ENCODE results near the gene SLC25A15. TPM values are rescaled to one million over a fixed set of nuclear protein-coding genes. Genes with fewer than 3 reads are reported as not detected.
"Not testable (repeated sequence)": the region's sequence is repeated elsewhere in the genome, so short reads cannot be mapped to it uniquely, and the experiment has no call there.

Gene SLC25A15
- polyA plus RNA-seq, 3 donors from 2014 or later = 2.1 to 8.3 (median 5.3) TPM

DNA sequence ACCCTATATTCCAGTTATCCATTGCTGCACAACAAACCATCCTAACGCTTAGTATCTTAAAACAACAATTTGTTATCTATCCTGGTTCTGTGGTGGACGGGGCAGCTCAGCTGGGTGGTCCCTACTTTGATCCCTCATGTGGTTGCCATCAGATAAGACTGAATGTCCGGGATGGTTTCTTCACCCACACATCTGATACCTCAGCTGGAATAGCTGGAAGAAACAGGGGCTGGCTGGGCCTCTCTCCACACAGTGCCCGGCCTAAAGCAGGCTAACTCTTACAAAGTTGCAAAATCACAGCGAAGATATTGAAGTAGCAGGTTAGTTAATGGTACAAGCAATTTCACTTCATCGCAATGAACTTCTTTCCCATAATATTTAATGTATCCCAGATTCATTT, 14.7 kb upstream of the SLC25A15 start:
- H3K27ac Mint-ChIP-seq = peak overlapping the region in 1 of 6 donors; percentile 60
- no peaks in the 10 kb centered on the region for H3K36me3 Mint-ChIP-seq
- no peak for DNase-seq
- no peak overlapping the region for H3K4me3 Mint-ChIP-seq
- no peaks in the 10 kb centered on the region for H3K9me3 Mint-ChIP-seq
- H3K4me1 Mint-ChIP-seq = peaks cover 42 to 47% of the 10 kb centered on the region in 2 donors
- H3K27me3 Mint-ChIP-seq (ENCODE audit: low read depth in 3 of 3) = peaks cover 1 to 9% (median 8%) of the 10 kb centered on the region in 3 donors

DNA sequence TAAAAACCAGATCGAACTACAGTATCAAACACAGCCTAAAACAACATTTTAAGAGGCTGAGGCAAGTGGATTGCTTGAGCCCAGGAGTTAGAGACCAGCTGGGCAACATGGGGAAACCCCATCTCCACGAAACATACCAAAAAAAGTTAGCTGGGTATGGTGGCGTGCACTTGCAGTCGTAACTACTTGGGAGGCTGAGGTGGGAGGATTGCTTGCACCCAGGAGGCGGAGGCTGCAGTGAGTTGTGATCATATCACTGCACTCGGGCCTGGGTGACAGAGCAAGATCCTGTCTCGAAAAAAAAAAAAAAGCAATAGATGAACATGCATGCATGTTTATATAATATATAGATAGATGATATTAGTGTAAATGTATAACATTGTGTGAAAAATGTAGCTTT, 13.2 kb upstream of the SLC25A15 start:
- Mint-ChIP-seq H3K4me1 (peaks cover 28 to 31% of the 10 kb centered on the region in 2 donors), H3K9me3 (no peaks in the 10 kb centered on the region), H3K36me3 (no peaks in the 10 kb centered on the region), H3K27ac (peak overlapping the region; percentile 91 to 98 (median 96)), H3K27me3 (ENCODE audit: low read depth in 3 of 3) (peaks cover 0 to 4% (median 3%) of the 10 kb centered on the region in 3 donors), H3K4me3 (peak overlapping the region; percentile 60 to 86 (median 77))
- no peak for DNase-seq

DNA sequence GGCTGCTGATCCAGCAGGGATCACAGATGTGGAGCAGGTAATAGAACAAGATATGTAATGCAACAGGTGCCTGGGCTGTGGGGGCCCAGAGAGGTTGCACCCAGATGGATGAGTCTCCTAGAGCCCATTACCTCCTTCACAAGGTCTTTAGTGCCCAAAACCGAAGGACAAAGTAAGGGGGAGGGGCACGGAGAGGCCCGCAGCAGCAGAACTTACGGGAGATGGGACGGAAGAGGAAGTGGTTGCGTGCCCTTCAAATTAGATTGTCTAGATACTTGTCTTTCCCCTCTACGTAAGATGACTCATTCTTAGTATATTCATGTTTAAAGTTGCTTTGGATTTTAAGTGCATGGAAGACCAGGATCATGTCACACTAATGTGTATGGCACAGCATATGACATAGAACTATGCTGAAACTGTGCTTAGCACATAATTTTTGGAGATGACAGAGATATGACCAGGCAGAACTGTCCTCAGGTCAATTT, 12.7 kb upstream of the SLC25A15 start:
- H3K9me3 Mint-ChIP-seq = no peaks in the 10 kb centered on the region
- H3K4me1 Mint-ChIP-seq = peaks cover 26 to 28% of the 10 kb centered on the region in 2 donors
- DNase-seq = peak; percentile 49 to 51 (median 50)
- peak overlapping the region; percentile 91 to 98 (median 96) for H3K27ac Mint-ChIP-seq
- peaks cover 0 to 3% (median 0%) of the 10 kb centered on the region in 3 donors for H3K27me3 Mint-ChIP-seq (ENCODE audit: low read depth in 3 of 3)
- H3K36me3 Mint-ChIP-seq = no peaks in the 10 kb centered on the region
- H3K4me3 Mint-ChIP-seq = peak overlapping the region; percentile 60 to 86 (median 77)

DNA sequence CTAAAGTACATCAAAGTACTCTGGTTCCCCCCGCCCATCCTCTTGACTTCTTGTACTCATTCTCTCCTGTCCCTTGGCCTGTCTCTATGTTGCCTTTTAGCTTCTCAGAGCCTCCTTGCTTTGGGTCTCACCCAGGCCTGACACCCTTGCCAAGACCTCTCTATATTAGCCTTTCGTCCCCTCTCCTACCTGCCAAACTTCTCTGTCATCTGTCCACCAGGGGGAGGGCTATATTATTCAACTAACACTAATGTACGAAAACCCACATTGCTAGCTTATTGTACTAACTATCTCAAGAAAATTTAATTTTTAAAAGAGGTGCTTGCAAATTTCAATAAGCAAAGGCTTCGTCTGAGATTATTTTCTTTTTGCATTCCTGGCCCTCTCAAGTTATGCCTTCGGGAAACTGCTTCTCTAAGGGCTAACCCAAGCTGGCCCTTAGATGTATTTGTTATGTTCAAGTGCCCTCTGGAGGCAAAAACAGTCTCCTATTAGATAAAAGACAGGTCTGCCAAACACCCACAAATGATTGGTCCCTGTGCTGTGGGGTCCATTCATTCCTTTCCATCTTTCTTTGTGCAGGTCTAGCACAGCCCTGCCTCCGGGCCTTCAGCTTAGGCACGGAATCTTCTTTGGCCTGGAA, 12.1 kb upstream of the SLC25A15 start:
- H3K27me3 Mint-ChIP-seq (ENCODE audit: low read depth in 3 of 3) = peaks cover 0 to 3% (median 0%) of the 10 kb centered on the region in 3 donors
- H3K9me3 Mint-ChIP-seq = no peaks in the 10 kb centered on the region
- no peaks in the 10 kb centered on the region for H3K36me3 Mint-ChIP-seq
- peaks cover 26 to 28% of the 10 kb centered on the region in 2 donors for H3K4me1 Mint-ChIP-seq
- DNase-seq = peak; percentile 63 to 64 (median 64)
- H3K4me3 Mint-ChIP-seq = peak overlapping the region; percentile 60 to 86 (median 77)
- H3K27ac Mint-ChIP-seq = peak overlapping the region; percentile 91 to 98 (median 96)

DNA sequence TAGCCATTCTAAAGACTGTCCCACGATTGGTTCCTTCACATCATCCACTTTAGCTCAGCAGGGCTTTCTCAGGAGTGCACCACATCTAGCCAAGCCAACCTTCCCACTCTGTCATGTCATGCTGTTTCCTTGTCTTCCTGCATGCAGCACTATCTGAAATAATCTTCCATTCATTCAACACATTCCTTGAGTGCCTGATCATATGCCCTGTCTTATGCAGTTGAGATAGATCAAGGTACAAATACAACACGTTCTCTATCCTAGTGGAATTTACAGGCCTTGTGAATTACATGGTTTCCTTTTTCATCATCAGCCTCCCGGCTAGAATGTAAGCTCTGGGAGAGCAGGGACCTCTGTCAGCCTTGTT, 11.6 kb upstream of the SLC25A15 start:
- H3K27me3 Mint-ChIP-seq (ENCODE audit: low read depth in 3 of 3) = peaks cover 0 to 3% (median 0%) of the 10 kb centered on the region in 3 donors
- peaks cover 26 to 28% of the 10 kb centered on the region in 2 donors for H3K4me1 Mint-ChIP-seq
- H3K36me3 Mint-ChIP-seq = no peaks in the 10 kb centered on the region
- no peaks in the 10 kb centered on the region for H3K9me3 Mint-ChIP-seq
- H3K27ac Mint-ChIP-seq = peak overlapping the region; percentile 71 to 98 (median 94)
- DNase-seq = no peak
- peak overlapping the region in 4 of 5 donors; percentile 60 to 77 (median 69) for H3K4me3 Mint-ChIP-seq

DNA sequence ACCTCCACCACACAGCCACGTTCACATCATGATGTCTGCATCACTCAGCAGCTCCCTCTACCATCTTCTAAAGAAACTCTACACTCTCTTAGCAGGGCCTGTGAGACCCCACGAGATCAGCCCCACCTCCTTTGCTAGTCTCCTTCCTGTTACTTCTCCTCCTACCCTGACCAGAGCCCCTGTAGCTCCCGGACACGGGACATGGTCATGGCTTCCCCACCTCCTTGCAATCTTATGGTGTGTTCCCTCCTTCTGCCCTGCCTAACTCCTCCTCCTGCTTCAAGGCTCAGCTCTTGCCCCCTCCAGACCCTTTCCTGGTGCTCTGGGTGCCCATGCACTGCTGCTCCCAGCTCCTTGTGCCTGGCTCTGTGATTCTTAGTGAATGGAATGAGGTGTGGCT, 10.4 kb upstream of the SLC25A15 start:
- H3K4me1 Mint-ChIP-seq = peaks cover 26 to 28% of the 10 kb centered on the region in 2 donors
- peaks cover 0 to 3% (median 0%) of the 10 kb centered on the region in 3 donors for H3K27me3 Mint-ChIP-seq (ENCODE audit: low read depth in 3 of 3)
- no peak overlapping the region for H3K4me3 Mint-ChIP-seq
- no peak for DNase-seq
- no peaks in the 10 kb centered on the region for H3K9me3 Mint-ChIP-seq
- H3K36me3 Mint-ChIP-seq = no peaks in the 10 kb centered on the region
- H3K27ac Mint-ChIP-seq = peak overlapping the region in 2 of 6 donors; percentile 41 to 55

DNA sequence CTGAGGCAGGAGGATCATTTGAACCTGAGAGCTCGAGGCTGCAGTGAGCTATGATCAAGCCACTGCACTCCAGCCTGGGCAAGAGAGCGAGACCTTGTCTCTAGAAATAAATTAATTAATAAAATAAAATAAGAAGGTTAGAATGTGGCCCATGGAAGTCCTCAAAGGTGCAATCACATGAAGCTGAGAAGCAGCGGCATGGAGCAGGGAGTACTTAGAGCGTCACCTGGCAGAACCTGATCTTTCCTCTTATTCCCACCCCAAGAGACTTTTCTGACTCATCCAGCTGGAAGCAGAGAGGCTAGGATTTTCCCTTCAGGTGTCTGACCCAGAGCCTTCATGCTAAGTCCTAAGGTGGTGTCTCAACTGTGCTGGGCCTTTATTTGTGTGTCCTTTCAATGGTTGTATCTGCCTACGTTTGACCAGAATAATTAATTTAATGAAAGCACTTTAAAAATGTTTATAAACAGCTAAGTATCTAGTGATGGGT, 9.6 kb upstream of the SLC25A15 start:
- Mint-ChIP-seq H3K27ac (no peak overlapping the region), H3K4me3 (no peak overlapping the region), H3K4me1 (peaks cover 26 to 28% of the 10 kb centered on the region in 2 donors), H3K9me3 (no peaks in the 10 kb centered on the region), H3K27me3 (ENCODE audit: low read depth in 3 of 3) (peaks cover 0 to 3% (median 0%) of the 10 kb centered on the region in 3 donors), H3K36me3 (no peaks in the 10 kb centered on the region)
- DNase-seq = no peak

DNA sequence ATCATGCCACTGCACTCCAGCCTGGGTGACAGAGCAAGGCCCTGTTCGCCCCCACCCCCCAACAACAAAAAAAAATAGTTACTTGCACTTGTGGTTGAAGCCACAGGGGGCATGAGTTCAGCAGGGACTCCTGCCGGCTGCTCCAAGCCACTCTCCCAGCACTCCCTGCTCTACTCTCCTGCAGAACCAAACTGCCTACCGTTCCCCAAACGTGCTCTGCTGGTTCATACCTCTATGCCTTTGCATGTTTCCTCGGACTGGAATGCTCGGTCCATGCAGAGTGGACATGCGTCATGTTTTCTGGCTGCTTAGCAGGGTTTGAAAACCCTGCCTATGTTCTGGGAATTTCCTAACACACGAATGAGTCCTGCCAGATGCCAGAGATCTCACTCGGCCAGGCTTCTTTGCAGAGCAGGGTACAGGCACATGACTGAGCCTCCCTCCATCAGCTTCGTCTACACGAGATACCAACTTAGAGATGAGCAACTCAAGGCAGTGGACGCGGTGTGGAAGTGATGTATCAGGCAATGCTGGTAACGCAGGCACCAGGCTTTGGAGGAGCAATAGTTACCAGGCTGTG, 8.5 kb upstream of the SLC25A15 start:
- Mint-ChIP-seq H3K4me1 (peaks cover 22% of the 10 kb centered on the region in 2 donors), H3K27ac (no peak overlapping the region), H3K9me3 (no peaks in the 10 kb centered on the region), H3K27me3 (ENCODE audit: low read depth in 3 of 3) (peaks cover 0 to 3% (median 0%) of the 10 kb centered on the region in 3 donors), H3K36me3 (no peaks in the 10 kb centered on the region), H3K4me3 (no peak overlapping the region)
- no peak for DNase-seq

DNA sequence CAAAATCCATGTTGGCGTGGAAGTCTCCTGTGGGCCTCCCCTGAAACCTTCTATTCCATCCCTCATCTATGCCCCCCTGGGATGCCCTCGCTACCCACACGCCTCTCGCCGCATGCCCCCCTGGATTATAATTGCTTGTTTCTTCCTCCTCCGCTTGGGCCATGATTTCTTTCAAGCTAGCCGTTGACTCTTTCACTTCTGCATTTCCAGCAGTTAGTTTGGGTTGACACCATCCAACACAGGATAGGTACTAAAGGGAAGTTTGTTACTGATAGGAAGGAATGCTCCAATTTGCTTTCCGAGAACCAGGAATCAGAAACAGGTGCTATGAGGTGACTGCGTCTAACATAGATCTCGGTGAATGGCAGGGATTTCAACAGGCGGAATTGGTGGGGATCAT, 7.7 kb upstream of the SLC25A15 start:
- no peak for DNase-seq
- peaks cover 14% of the 10 kb centered on the region in 2 donors for H3K4me1 Mint-ChIP-seq
- no peak overlapping the region for H3K4me3 Mint-ChIP-seq
- H3K27me3 Mint-ChIP-seq (ENCODE audit: low read depth in 3 of 3) = peaks cover 0 to 3% (median 0%) of the 10 kb centered on the region in 3 donors
- no peak overlapping the region for H3K27ac Mint-ChIP-seq
- no peaks in the 10 kb centered on the region for H3K36me3 Mint-ChIP-seq
- H3K9me3 Mint-ChIP-seq = no peaks in the 10 kb centered on the region

DNA sequence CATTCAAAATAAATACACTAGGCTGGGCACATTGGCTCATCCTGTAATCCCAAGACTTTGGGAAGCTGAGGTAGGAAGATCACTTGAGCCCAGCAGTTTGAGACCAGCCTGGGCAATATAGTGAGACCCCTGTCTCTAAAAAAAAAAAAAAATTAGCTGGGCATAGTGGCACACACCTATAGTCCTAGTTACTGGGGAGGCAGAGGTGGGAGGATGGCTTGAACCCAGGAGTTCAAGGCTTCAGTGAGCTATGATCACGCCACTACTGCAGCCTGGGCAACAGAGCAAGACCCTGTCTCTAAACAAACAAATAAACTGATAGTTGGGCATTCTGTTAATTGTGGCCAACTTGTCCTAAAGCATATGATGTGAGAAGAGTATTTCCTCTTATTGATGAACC, 6.4 kb upstream of the SLC25A15 start:
- not testable (repeated sequence) for H3K27me3 Mint-ChIP-seq (ENCODE audit: low read depth in 3 of 3); H3K27ac Mint-ChIP-seq; H3K4me1 Mint-ChIP-seq; H3K36me3 Mint-ChIP-seq; DNase-seq; H3K9me3 Mint-ChIP-seq; H3K4me3 Mint-ChIP-seq

DNA sequence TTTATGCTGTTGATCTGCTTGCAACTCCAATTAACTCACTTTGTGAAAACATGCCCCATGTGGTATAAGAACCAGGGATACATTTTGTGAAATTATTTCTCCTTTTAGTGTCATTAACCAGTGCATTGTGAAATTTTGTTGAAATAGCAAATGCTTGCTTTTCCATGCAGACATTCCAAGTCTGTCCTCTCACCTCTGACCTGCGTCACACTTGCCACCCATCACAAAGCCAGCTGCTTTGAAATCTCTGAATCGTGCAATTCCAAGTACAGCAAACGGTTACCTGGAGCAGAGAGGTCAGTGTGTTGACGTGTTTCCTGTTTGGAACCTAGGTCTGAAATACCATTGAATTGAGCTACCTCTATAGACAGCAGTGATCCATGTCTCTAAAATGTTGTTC, 4.9 kb upstream of the SLC25A15 start:
- Mint-ChIP-seq H3K4me3 (no peak overlapping the region), H3K36me3 (no peaks in the 10 kb centered on the region), H3K27me3 (ENCODE audit: low read depth in 3 of 3) (peaks cover 0 to 5% (median 0%) of the 10 kb centered on the region in 3 donors), H3K9me3 (no peaks in the 10 kb centered on the region), H3K4me1 (peaks cover 8 to 13% of the 10 kb centered on the region in 2 donors), H3K27ac (no peak overlapping the region)
- no peak for DNase-seq

DNA sequence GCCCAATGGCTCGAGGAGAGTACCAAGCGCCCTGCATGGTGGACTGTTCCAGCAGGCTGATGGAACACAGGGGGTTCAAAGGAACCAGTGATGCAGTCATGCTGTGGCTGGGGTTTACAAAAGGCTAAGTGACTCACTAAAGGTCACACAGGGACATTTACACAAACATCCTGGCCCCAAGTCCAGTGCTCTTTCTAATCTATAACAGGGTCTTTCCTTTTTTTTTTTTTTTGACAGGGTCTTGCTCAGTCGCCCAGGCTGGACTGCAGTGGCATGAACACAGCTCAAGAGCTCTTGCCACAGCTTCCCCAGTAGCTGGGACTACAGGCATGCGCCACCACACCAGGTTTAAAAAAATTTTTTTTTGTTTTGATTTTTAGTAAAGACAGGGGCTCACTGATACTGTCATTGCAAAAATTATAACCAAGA, 2.8 kb upstream of the SLC25A15 start:
- Mint-ChIP-seq H3K27ac (no peak overlapping the region), H3K9me3 (no peaks in the 10 kb centered on the region), H3K4me3 (no peak overlapping the region), H3K4me1 (peaks cover 19 to 25% of the 10 kb centered on the region in 2 donors), H3K27me3 (ENCODE audit: low read depth in 3 of 3) (peaks cover 0 to 9% (median 0%) of the 10 kb centered on the region in 3 donors), H3K36me3 (no peaks in the 10 kb centered on the region)
- DNase-seq = no peak

DNA sequence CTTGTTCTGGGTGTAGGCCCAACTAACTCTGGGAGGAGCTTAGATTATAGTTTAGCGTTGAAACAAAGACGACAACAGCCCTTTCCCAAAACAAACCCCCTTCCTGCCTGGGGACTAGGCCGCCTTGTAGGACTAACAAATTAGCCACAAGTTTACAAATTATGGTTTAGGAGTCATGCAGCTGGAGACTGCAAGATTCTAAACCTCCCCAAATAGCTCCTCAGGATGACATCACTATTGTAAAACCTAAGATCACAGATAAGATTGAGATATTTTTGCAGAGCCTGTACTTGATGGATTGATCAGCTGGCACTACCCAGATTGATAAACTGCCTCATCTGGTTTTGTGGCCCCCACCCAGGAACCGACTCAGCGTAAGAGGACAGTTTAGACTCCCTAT, 2.3 kb upstream of the SLC25A15 start:
- Mint-ChIP-seq H3K4me1 (peaks cover 19 to 27% of the 10 kb centered on the region in 2 donors), H3K27ac (peak overlapping the region in 2 of 6 donors; percentile 35 to 60), H3K36me3 (no peaks in the 10 kb centered on the region), H3K9me3 (no peaks in the 10 kb centered on the region), H3K4me3 (peak overlapping the region in 3 of 5 donors; percentile 20 to 84 (median 76)), H3K27me3 (ENCODE audit: low read depth in 3 of 3) (peaks cover 0 to 9% (median 0%) of the 10 kb centered on the region in 3 donors)
- DNase-seq = no peak
